Left lung (tissue), 10 donors: ENCODE results near the gene GTF2B. TPM values are rescaled to one million over a fixed set of nuclear protein-coding genes. Genes with fewer than 3 reads are reported as not detected.

Source experiments
- ATAC-seq: fragments of 200-7000 bp; cut with Tn5 transposase; one replicate; pipeline ENCODE4 v1.9.1; 2020; ENCODE audit warnings: moderate library complexity
- DNase-seq, 4 donors: peaks; one replicate each; pipeline ENCODE4 v3.0.0-alpha.2; 2013 to 2020
- H3K27ac ChIP-seq, 2 donors: fragments of 200-600 bp; sonication (generic) in 1 of 2; one replicate each; pipeline versions ENCODE4 v1.5.0 to v1.8.0; 2020 to 2021
- H3K27me3 ChIP-seq, 2 donors: fragments of 200-600 bp; sonication (generic) in 1 of 2; one replicate each; pipeline versions ENCODE4 v1.5.0 to v1.8.0; 2020 to 2021
- H3K36me3 ChIP-seq, 2 donors: fragments of 200-600 bp; sonication (generic) in 1 of 2; one replicate each; pipeline versions ENCODE4 v1.5.0 to v1.8.0; 2020 to 2021
- H3K4me1 ChIP-seq, 2 donors: fragments of 200-600 bp; one replicate each; pipeline ENCODE4 v1.8.0; 2021
- H3K4me3 ChIP-seq, 2 donors: fragments of 200-600 bp; sonication (generic) in 1 of 2; one replicate each; pipeline versions ENCODE4 v1.5.0 to v1.8.0; 2020 to 2021; ENCODE audit warnings: mild to moderate bottlenecking in 1 of 2
- H3K9me3 ChIP-seq, 2 donors: fragments of 200-600 bp; sonication (generic) in 1 of 2; one replicate each; pipeline versions ENCODE4 v1.5.0 to v1.8.0; 2020 to 2021
- CTCF ChIP-seq, 2 donors: fragments of 200-600 bp; sonication (generic) in 1 of 2; IDR thresholded peaks; one replicate each; pipeline versions ENCODE4 v1.5.0 to v1.8.0; 2021; ENCODE audit warnings: antibody characterized with exemption in 2 of 2
- intact Hi-C, 2 donors: fragments of 100-400 bp; cut with DNase I; formaldehyde crosslinking; loops; one replicate each; pipeline versions ENCODE4 v1.11.2 to v1.14.2; 2022
- polyA plus RNA-seq, 6 donors: library from polyadenylated mRNA; unstranded; fragments of 120-200 nt; gene quantifications; one replicate each; pipeline ENCODE4 v1.2.1, GENCODE V29; 2013; ENCODE audit not compliant: insufficient read length in 6 of 6
- total RNA-seq, 2 donors: library from RNA; stranded (reverse); fragmentation: NEBNext Ultra II Directional; extraction: Animal tissue kit (Norgen Biotek cat#: 25700); gene quantifications; one replicate each; pipeline ENCODE4 v1.2.1, GENCODE V29; 2021
- donor health status: DM: no; HTN: yes; CAD: no.
- donor health status: DM: no; HTN: no; CAD: no.

GTF2B gene
- total and polyA plus RNA-seq, 8 donors: 21.6 to 44.5 (median 41.8) TPM

- peaks cover 0 to 55% of the 10 kb centered on the region in 2 donors for H3K36me3 ChIP-seq
- H3K9me3 ChIP-seq: no peaks in the 10 kb centered on the region
- no peak for TF ChIP-seq CTCF (IDR thresholded peaks at IDR 0.05)
- H3K27me3 ChIP-seq: no peaks in the 10 kb centered on the region
- no peak for DNase-seq
- no peak overlapping the region for H3K4me3 ChIP-seq
- H3K4me1 ChIP-seq: no peaks in the 10 kb centered on the region
- intact Hi-C loops: no loop called here
- ATAC-seq: no peak
- no peak overlapping the region for H3K27ac ChIP-seq
Observed at GRCh38 chr1:88813471-88813870, 77.9 kb downstream of the GTF2B start.

- H3K4me3 ChIP-seq: no peak overlapping the region
- ATAC-seq (no peak), DNase-seq (no peak)
- H3K9me3 ChIP-seq: no peaks in the 10 kb centered on the region
- H3K36me3 ChIP-seq: peaks cover 0 to 61% of the 10 kb centered on the region in 2 donors
- H3K27me3 ChIP-seq: no peaks in the 10 kb centered on the region
- H3K27ac ChIP-seq: no peak overlapping the region
- intact Hi-C loops: no loop called here
- no peak for TF ChIP-seq CTCF (IDR thresholded peaks at IDR 0.05)
- no peaks in the 10 kb centered on the region for H3K4me1 ChIP-seq
Observed at GRCh38 chr1:88812366-88812765, 79.0 kb downstream of the GTF2B start.

GRCh38 chr1:88803444-88803843, 87.9 kb downstream of the GTF2B start:
- DNase-seq (no peak), ATAC-seq (no peak)
- Histone ChIP-seq H3K9me3 (no peaks in the 10 kb centered on the region), H3K4me3 (no peak overlapping the region), H3K27ac (no peak overlapping the region), H3K4me1 (peaks cover 0 to 12% of the 10 kb centered on the region in 2 donors), H3K27me3 (no peaks in the 10 kb centered on the region), H3K36me3 (peaks cover 0 to 51% of the 10 kb centered on the region in 2 donors)
- intact Hi-C loops: no loop called here
- no peak for TF ChIP-seq CTCF (IDR thresholded peaks at IDR 0.05)

GRCh38 chr1:88802950-88803349, 88.4 kb downstream of the GTF2B start:
- DNase-seq (no peak), ATAC-seq (no peak)
- H3K27me3 ChIP-seq: no peaks in the 10 kb centered on the region
- no peak for TF ChIP-seq CTCF (IDR thresholded peaks at IDR 0.05)
- no peak overlapping the region for H3K4me3 ChIP-seq
- H3K36me3 ChIP-seq: peaks cover 0 to 46% of the 10 kb centered on the region in 2 donors
- H3K9me3 ChIP-seq: no peaks in the 10 kb centered on the region
- no peak overlapping the region for H3K27ac ChIP-seq
- peaks cover 0 to 12% of the 10 kb centered on the region in 2 donors for H3K4me1 ChIP-seq
- intact Hi-C loops: no loop called here

Other genes starting within 250 kb of the GTF2B start
- 10 to 100 TPM; 41.7 to 50.3 TPM for gene PKN2, start 207.3 kb downstream of the GTF2B start, total RNA-seq
- gene PKN2, start 207.3 kb downstream of the GTF2B start, polyA plus RNA-seq: 100 to 1,000 TPM; 106 to 127 (median 122) TPM
- 10 to 100 TPM; 16.4 to 20.5 TPM for gene KYAT3, start 101.1 kb upstream of the GTF2B start, total RNA-seq
- 10 to 100 TPM; 25.2 to 50.8 (median 34.5) TPM for gene KYAT3, start 101.1 kb upstream of the GTF2B start, polyA plus RNA-seq
- gene RBMXL1, start 101.1 kb upstream of the GTF2B start, total RNA-seq: 10 to 100 TPM; 15.3 to 16.3 TPM
- 10 to 100 TPM; 16.2 to 23.1 (median 21.5) TPM for gene RBMXL1, start 101.1 kb upstream of the GTF2B start, polyA plus RNA-seq
- gene GBP3, start 131.3 kb upstream of the GTF2B start, total RNA-seq: 10 to 100 TPM; 31.0 to 32.6 TPM
- 10 to 100 TPM in 4 of 6 donors, 1 to 10 TPM in 2; 8.5 to 21.2 (median 12.0) TPM for gene GBP3, start 131.3 kb upstream of the GTF2B start, polyA plus RNA-seq
- gene GBP1, start 173.6 kb upstream of the GTF2B start, total RNA-seq: 10 to 100 TPM; 51.3 to 64.3 TPM
- 10 to 100 TPM; 38.7 to 55.3 (median 44.1) TPM for gene GBP1, start 173.6 kb upstream of the GTF2B start, polyA plus RNA-seq
- gene GBP2, start 234.5 kb upstream of the GTF2B start, total RNA-seq: 10 to 100 TPM; 36.3 to 67.2 TPM
- gene GBP2, start 234.5 kb upstream of the GTF2B start, polyA plus RNA-seq: 1 to 10 TPM; 2.8 to 7.1 (median 4.1) TPM